D721Med (cell line): ENCODE data around the gene EPS8L2.
"Not testable (repeated sequence)": the region's sequence is repeated elsewhere in the genome, so short reads cannot be mapped to it uniquely, and the experiment has no call there.

Experiments used
- DNase-seq: peaks from one replicate; pipeline ENCODE4 v3.0.0; 2011; ENCODE audit warnings: low spot score; ENCODE audit not compliant: insufficient read length
- FAIRE-seq: peaks from 2 replicates; lab custom pipeline; 2011; peaks lifted over from hg19 to GRCh38; lab: Jason Lieb, UNC
- CTCF ChIP-seq: IDR thresholded peaks from 2 replicates; pipeline ENCODE4 v1.5.1; 2012; ENCODE audit warnings: mild to moderate bottlenecking, control low read depth; ENCODE audit not compliant: insufficient read depth; ENCODE audit errors: missing control alignments

Gene EPS8L2

GRCh38 chr11:737366-737765 lies 31.3 kb downstream of the EPS8L2 start:
- TF ChIP-seq CTCF, result no peak
- FAIRE-seq, result no peak
- DNase-seq, result no peak

- not testable (repeated sequence) for DNase-seq, FAIRE-seq
Observed at GRCh38 chr11:737899-738298, 31.9 kb downstream of the EPS8L2 start.

- FAIRE-seq, result no peak
Observed at GRCh38 chr11:742156-742546, 36.1 kb downstream of the EPS8L2 start.

GRCh38 chr11:742571-743201 lies 36.7 kb downstream of the EPS8L2 start:
- DNase-seq (no peak), FAIRE-seq (no peak)
- no peak for TF ChIP-seq CTCF

More at GRCh38 chr11:742156-742546, 36.1 kb downstream of the EPS8L2 start:
- no peak for TF ChIP-seq CTCF
- DNase-seq, result no peak

GRCh38 chr11:745428-745827 lies 39.4 kb downstream of the EPS8L2 start:
- FAIRE-seq, result no peak

GRCh38 chr11:746289-747157 lies 40.5 kb downstream of the EPS8L2 start:
- FAIRE-seq, result no peak
- no peak for TF ChIP-seq CTCF
- DNase-seq, result no peak

More at GRCh38 chr11:745428-745827, 39.4 kb downstream of the EPS8L2 start:
- no peak for DNase-seq
- no peak for TF ChIP-seq CTCF

- no peak for TF ChIP-seq CTCF
- FAIRE-seq, result no peak
- DNase-seq, result peak; percentile 65
Observed at GRCh38 chr11:747158-748006, 41.4 kb downstream of the EPS8L2 start, which contains the start of gene TALDO1. TSS of gene TALDO1 (plus strand) at chr11:747464. CDS start at chr11:747482, 18 bp downstream.
